Stimulated activated CD8-positive, alpha-beta memory T cell treated with anti-CD3 and anti-CD28 coated beads, Interleukin-12 subunit alpha, Interleukin-12 subunit beta, amount 100 ng/mL, for 24 hours (primary cell): ENCODE data around the gene TRHDE.

Experiments
- DNase-seq: peaks from one replicate; pipeline ENCODE4 v3.0.0-alpha.2; 2020; ENCODE audit errors: extremely low read depth

The TRHDE gene

DNA sequence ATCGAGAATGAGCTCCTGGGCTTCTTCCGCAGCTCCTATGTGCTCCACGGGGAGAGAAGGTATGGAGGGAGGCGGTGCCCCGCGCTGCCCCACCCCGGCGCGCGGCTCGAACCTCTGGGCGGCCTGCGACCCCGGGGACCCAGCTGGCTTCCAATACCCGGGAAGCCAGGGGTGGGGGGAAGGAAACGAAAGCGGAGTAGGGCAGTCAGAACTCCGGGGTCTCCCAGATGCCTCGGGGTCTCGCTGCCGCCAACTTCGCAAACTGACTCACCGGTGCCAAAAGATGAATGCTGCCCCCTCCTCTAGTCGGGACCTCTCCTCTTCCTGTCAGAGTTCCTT is 1.3 kb downstream of the TRHDE start:
- DNase-seq, result no peak

GRCh38 chr12:72273851-72274351 is 1.7 kb downstream of the TRHDE start:
- no peak for DNase-seq

- DNase-seq, result no peak
Measured at GRCh38 chr12:72274931-72275330, 2.8 kb downstream of the TRHDE start.

GRCh38 chr12:72275526-72275925 is 3.4 kb downstream of the TRHDE start:
- DNase-seq, result no peak

DNA sequence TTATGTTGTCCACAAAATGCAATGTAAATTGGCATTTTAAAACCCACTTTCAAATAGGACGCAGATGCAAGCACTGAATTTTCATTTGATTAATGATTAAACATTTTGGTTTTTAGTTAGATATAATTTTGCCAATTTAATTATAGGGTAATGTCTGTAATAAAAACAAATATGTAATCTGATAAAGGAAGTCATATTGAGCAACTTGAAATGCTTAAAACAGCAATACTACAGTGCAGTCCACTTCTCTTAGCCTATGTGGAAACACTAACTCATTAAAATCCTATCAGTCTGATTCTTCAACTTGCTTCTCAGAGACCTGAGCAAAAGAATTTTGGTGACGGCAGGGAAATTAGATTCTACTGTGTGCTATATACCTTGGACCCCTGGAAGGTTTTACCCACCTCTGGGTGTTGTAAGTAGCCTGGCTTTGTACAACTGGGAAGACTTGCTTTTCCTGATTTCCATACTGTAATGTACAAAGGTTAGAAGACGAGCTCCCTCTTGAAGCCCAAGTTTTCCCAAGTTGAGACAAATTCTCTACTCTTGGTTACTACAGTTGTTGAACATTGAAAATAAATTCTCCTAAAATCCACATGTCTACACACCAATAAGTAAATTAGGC is 4.1 kb downstream of the TRHDE start:
- DNase-seq, result no peak

- DNase-seq, result no peak
Measured at GRCh38 chr12:72277415-72277814, 5.2 kb downstream of the TRHDE start.

- DNase-seq, result no peak
Measured at GRCh38 chr12:72278894-72279293, 6.7 kb downstream of the TRHDE start.

GRCh38 chr12:72281126-72281525 is 9.0 kb downstream of the TRHDE start:
- no peak for DNase-seq

- no peak for DNase-seq
Measured at GRCh38 chr12:72282721-72283120, 10.6 kb downstream of the TRHDE start.

- DNase-seq, result no peak
Measured at GRCh38 chr12:72285861-72286260, 13.7 kb downstream of the TRHDE start.

DNA sequence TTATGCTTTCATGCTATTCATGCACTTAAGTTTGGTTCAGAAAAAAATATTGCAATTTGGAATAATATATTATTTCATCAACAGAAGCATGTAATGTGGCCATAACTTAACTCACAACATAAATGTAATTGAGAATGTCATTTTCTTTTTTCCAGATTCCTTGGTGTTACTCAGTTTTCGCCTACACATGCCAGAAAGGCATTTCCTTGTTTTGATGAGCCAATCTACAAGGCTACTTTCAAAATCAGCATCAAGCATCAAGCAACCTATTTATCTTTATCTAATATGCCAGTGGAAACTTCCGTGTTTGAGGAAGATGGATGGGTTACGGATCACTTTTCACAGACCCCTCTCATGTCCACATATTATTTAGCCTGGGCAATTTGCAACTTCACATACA is 14.4 kb downstream of the TRHDE start:
- no peak for DNase-seq

- no peak for DNase-seq
Measured at GRCh38 chr12:72288436-72288835, 16.3 kb downstream of the TRHDE start.

DNA sequence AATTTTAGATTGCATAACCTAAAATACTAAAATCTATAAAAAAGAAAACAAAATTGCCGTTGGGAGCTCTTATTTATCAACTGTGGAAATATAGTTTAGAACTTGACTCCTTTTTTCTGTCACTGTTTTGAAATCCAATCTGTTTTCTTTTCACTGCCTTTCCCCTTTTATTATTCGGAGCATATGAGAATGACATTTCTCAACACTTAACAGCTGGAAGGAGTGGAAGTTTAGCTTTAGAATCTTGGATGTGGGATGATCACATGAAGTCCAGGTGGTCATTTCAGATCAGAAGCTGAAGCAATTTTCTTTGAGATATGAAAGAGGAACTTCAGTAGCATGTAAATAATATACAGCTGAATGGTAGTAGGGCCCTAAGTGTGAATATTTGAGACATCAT is 16.7 kb downstream of the TRHDE start:
- no peak for DNase-seq

GRCh38 chr12:72289633-72290032 is 17.5 kb downstream of the TRHDE start:
- no peak for DNase-seq

DNA sequence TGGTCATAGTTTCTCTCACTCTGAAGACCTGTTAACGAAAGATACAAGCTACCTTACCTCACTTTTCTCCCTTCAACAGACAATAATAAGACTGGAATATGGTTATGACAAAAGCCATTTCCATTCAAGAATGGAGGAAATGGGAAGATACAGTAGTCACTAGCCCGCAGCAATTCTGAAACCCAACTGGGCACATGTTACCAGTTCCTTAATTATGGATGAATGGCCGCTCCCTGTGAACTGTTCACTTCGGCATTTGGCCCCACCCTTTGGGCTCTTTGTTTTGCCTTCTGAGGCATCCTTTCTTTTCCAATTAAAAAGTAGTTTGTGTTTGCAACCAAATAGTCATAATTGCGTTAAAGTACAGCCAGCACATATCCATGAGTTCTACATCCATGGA is 19.0 kb downstream of the TRHDE start:
- DNase-seq, result no peak

- DNase-seq, result no peak
Measured at GRCh38 chr12:72293701-72294100, 21.5 kb downstream of the TRHDE start.

DNA sequence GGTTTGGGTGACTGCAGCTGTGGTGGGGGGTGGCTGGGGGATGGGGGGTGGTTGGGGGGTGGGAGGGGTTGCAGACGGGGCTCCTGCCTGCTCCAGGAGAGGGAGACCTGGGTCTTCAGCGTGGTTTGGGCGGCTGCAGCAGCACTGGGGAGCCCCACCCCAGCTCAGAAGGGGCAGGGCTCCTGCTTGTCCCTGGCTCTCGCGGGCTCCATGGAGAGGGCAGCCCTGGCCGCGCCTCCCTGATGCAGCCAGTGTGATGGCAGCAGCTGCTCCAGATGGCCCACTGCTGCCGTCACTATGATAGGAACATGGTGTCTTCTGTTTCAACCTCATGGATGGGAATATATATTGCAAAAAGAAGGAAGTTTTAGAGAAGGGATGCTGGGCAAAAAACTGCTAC is 22.9 kb downstream of the TRHDE start:
- no peak for DNase-seq

DNA sequence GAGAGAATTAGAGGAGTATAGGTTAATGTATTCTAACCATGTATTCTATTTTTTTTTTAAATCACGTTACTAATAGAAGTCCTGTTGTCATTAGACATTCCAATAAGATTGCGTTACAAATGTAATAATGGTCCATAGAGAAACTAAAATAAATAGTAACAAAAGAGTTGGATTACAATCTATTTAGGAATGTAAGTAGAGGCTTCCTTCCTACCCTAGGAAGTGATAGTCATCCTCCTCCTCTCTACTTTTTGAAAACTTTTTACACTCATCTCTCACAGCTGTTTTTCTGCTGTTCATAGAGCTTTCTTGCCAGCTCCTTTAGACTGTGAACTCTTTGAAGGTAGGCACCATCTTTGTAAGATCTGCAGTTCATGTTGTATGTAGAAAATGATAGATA is 23.6 kb downstream of the TRHDE start:
- no peak for DNase-seq

GRCh38 chr12:72296389-72296788 is 24.2 kb downstream of the TRHDE start:
- no peak for DNase-seq

DNA sequence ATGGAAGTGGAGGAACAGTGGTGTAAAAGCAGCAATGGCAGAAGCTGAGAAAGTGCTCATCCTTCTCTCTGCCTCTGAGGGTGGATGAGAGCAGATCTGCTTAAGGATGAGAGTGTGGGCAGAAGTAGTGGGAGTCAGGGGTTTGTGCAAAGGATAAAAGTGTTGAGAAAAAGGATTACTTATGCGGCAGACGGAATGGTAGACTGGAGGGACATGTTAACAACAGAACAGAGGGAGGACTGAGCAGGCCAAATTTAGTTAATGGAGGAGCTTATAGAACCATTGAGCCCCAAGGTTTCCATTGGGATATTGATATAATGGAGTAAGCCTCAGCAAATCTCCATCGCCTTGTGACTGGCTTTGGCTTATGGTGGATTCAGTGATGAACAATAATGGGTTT is 25.5 kb downstream of the TRHDE start:
- no peak for DNase-seq

DNA sequence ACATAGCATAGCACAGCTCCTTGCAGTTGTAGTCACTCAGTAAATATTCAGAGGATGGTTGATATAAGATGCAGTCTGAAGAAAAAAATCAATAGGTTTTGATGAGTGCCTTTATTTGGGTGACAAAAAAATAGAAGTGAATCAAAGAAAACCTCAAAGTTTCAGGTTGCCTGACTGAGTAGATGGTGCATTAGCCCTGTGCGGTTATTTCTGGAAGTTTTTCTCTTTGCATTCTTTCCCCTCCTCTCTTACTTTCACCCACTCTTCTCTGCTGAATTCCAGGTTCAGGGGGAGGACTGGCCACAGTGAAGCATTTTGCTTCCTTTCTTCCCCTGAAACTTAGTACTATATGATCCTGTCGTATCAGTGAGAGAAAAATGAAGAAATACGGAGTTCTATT is 28.6 kb downstream of the TRHDE start:
- no peak for DNase-seq

DNA sequence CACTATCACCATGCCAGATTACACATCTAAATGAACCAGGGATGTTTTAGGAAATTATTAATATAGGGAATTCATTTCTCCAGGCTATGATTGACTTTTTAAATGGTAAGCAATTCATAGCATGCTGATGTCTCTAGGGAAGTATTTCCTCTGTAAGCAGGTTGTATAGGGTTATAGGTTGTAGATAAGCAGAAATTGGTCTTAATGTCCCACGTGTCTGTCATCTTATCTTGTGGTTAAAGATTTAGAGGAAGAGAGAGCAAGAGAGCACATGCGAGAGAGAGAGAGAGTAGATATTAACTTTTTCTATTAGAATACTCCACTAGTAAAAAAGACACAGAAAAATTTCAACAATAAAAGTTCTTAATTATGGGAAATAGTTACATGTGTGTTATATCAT is 32.6 kb downstream of the TRHDE start:
- DNase-seq, result no peak

GRCh38 chr12:72307229-72307628 is 35.1 kb downstream of the TRHDE start:
- DNase-seq, result no peak

- DNase-seq, result no peak
Measured at GRCh38 chr12:72311946-72312345, 39.8 kb downstream of the TRHDE start.
